Measurements from ENCODE around the gene STARD3NL. TPM values are rescaled to one million over a fixed set of nuclear protein-coding genes. Genes with fewer than 3 reads are reported as not detected.

The STARD3NL gene
- total and polyA plus RNA-seq, 10 of the 15 experiments (the other 5 are each of a cell fraction or from before 2014, with no cell fraction given) = 66.1 to 133 (median 85.7) TPM

- BruUV-seq (replicated peaks) = no TSS peak
- Histone ChIP-seq H3K9me3 (replicated peaks; ENCODE audit: control insufficient read depth, insufficient read depth, low read length) (no peaks in the 10 kb centered on the region), H3K4me2 (ENCODE audit: control insufficient read depth, insufficient read depth) (no peak overlapping the region), H3K9ac (ENCODE audit: control insufficient read depth, insufficient read depth, low read length) (no peak overlapping the region), H3K27me3 (replicated peaks in 1 of 2; ENCODE audit: control insufficient read depth in 2 of 2, insufficient read depth in 2 of 2, low read length in 1 of 2) (no peaks in the 10 kb centered on the region), H3K36me3 (ENCODE audit: control insufficient read depth in 2 of 2, insufficient read depth in 2 of 2, low read length in 1 of 2) (no peaks in the 10 kb centered on the region), H3K27ac (ENCODE audit: control insufficient read depth, insufficient read depth) (no peak overlapping the region), H3K79me2 (ENCODE audit: control insufficient read depth, insufficient read depth, low read length) (no peaks in the 10 kb centered on the region), H2AFZ (ENCODE audit: control insufficient read depth, low read depth, low read length) (no peak overlapping the region), H4K20me1 (ENCODE audit: control insufficient read depth, insufficient read depth) (no peaks in the 10 kb centered on the region), H3K4me1 (ENCODE audit: control insufficient read depth, insufficient read depth, low read length) (peaks cover 19% of the 10 kb centered on the region; the same call in 1 of the 2 replicates), H3K4me3 (no peak overlapping the region)
- intact Hi-C loops (cut with micrococcal nuclease; ENCODE audit: unreplicated experiment) (no loop called here), in situ Hi-C loops (cut with MboI) (no loop called here)
- FAIRE-seq (no peak), ATAC-seq (no peak), DNase-seq (ENCODE audit: low read depth, low spot score) (no peak)
- ChIA-PET SMC1A (ENCODE audit: uncharacterized antibody, unreplicated experiment) (no interaction called here), RAD21 (ENCODE audit: unreplicated experiment) (no interaction called here), CTCF (no interaction called here), POLR2A (no interaction called here)
- no peak for TF ChIP-seq ELK1 (IDR thresholded peaks at IDR 0.05; ENCODE audit: low read depth, low read length)
- no peak for TF ChIP-seq POU2F2 (IDR thresholded peaks at IDR 0.05; ENCODE audit: borderline replicate concordance, low read depth, low read length)
- TF ChIP-seq RUNX3 (IDR thresholded peaks at IDR 0.05; ENCODE audit: low read length) = no peak
- no peak for TF ChIP-seq IRF3 (IDR thresholded peaks at IDR 0.05)
- TF ChIP-seq SUZ12 (IDR thresholded peaks at IDR 0.05; ENCODE audit: unreplicated experiment) = no peak
- TF ChIP-seq ZNF207 (IDR thresholded peaks at IDR 0.05; ENCODE audit: borderline replicate concordance) = no peak
- no peak for TF ChIP-seq MXI1 (IDR thresholded peaks at IDR 0.05; ENCODE audit: low read depth, low read length)
- WGBS (ENCODE audit: insufficient coverage, insufficient replicate concordance, low lambda C conversion rate, missing lambda C conversion rate) = 0% methylated on average over 1 of the region's 1 CpG
These were observed 102.0 kb downstream of the STARD3NL start for GRCh38 chr7:38280000-38280399.

Small RNAs within 50 kb of the gene (small RNA-seq; reads per million reads assigned to genes)
- not detected for gene TRGJ1
- gene TRGJ2 = not detected
- not detected for gene TRGJP
- gene TRGJP1 = not detected
- not detected for gene TRGJP2
